K562 (cell line): ENCODE measurements around the gene HOXD1. TPM values are rescaled to one million over a fixed set of nuclear protein-coding genes. Genes with fewer than 3 reads are reported as not detected.
A peak's percentile ranks its signal among the peaks of the same experiment; 100 is the strongest.

Experiments used
- ATAC-seq: fragments of 200-7000 bp; cut with Tn5 transposase; 3 replicates; pipeline ENCODE4 v1.9.1; 2020; ENCODE audit warnings: moderate library complexity
- BruUV-seq: library from RNA; stranded (reverse); fragments of 400-500 nt; replicated peaks from 2 replicates; lab custom pipeline; 2021; lab: Mats Ljungman, UMichigan
- CTCF ChIA-PET: fragments of 300-600 bp; formaldehyde crosslinking; extraction: SDS; loops from one replicate; lab custom pipeline; 2021; ENCODE audit warnings: low intra/inter-chr PET ratio; lab: Yijun Ruan, JAX
- POLR2A ChIA-PET: fragments of 300-600, 350-650 bp; sonication (Branson Sonifier 250); formaldehyde crosslinking; extraction: SDS; loops from one replicate; lab custom pipeline; 2021; ENCODE audit warnings: antibody characterized with exemption, inconsistent platforms; lab: Yijun Ruan, JAX
- DNase-seq, 4 experiments: peaks; one replicate each; pipeline versions ENCODE4 v3.0.0 to v3.0.0-alpha.2; 2011 to 2018; ENCODE audit warnings: low spot score in 3 of 4, mixed read lengths in 3 of 4; ENCODE audit errors: extremely low read depth in 1 of 4
- FAIRE-seq: peaks from 2 replicates; lab custom pipeline; 2011; peaks lifted over from hg19 to GRCh38; lab: Jason Lieb, UNC
- H2AFZ ChIP-seq: 2 replicates; pipeline ENCODE4 v1.6.0; 2011; ENCODE audit warnings: low read depth, low read length, control low read depth, inconsistent platforms
- H3K27ac ChIP-seq: fragments of 200-600 bp; 3 replicates; pipeline ENCODE4 v1.8.0; 2011; ENCODE audit warnings: low read depth, mild to moderate bottlenecking, control low read depth, inconsistent platforms, low read length, moderate library complexity, mixed read lengths; ENCODE audit errors: extremely low read depth
- H3K27me3 ChIP-seq, 2 experiments: fragments of 300-600 bp in 1 of 2; 2 replicates in 1 of 2; 3 replicates in 1 of 2; pipeline versions ENCODE4 v1.6.0 to v1.8.0; 2011; ENCODE audit warnings: inconsistent platforms in 2 of 2, low read length in 2 of 2, mild to moderate bottlenecking in 1 of 2, mixed read lengths in 1 of 2, moderate library complexity in 1 of 2; ENCODE audit not compliant: control insufficient read depth in 2 of 2, insufficient read depth in 2 of 2
- H3K36me3 ChIP-seq: fragments of 300-600 bp; 3 replicates; pipeline ENCODE4 v1.8.0; 2011; ENCODE audit warnings: mild to moderate bottlenecking, low read length, inconsistent platforms; ENCODE audit not compliant: control insufficient read depth, insufficient read depth
- H3K4me1 ChIP-seq, 2 experiments: fragments of 200-600 bp in 1 of 2; replicated peaks in 1 of 2; 2 replicates in 1 of 2; 3 replicates in 1 of 2; pipeline versions ENCODE4 v1.5.1 to v1.8.0; 2011; ENCODE audit warnings: inconsistent platforms in 2 of 2, low read length in 2 of 2, mild to moderate bottlenecking in 1 of 2, mixed read lengths in 1 of 2, moderate library complexity in 1 of 2; ENCODE audit not compliant: control insufficient read depth in 2 of 2, insufficient read depth in 2 of 2
- H3K4me2 ChIP-seq: 2 replicates; pipeline ENCODE4 v1.6.1; 2011; ENCODE audit warnings: low read length, control low read depth, inconsistent platforms, mixed read lengths; ENCODE audit not compliant: insufficient read depth
- H3K4me3 ChIP-seq: fragments of 200-600 bp; sonication (generic), shearing (Covaris generic); 2 replicates; pipeline ENCODE4 v1.5.1; 2016; ENCODE audit warnings: control low read depth, inconsistent platforms
- H3K79me2 ChIP-seq: fragments of 200-600 bp; 3 replicates; pipeline ENCODE4 v1.8.0; 2011; ENCODE audit warnings: low read length, inconsistent platforms; ENCODE audit not compliant: control insufficient read depth, insufficient read depth
- H3K9ac ChIP-seq, 2 experiments: 2 replicates each; pipeline versions ENCODE4 v1.6.0 to v1.6.1; 2011; ENCODE audit warnings: low read depth in 2 of 2, low read length in 2 of 2, control low read depth in 1 of 2, inconsistent platforms in 1 of 2, mild to moderate bottlenecking in 1 of 2, mixed read lengths in 1 of 2; ENCODE audit not compliant: insufficient read depth in 1 of 2
- H3K9me1 ChIP-seq: one replicate; pipeline ENCODE4 v1.6.0; 2011; ENCODE audit warnings: inconsistent platforms, mild to moderate bottlenecking, low read length, moderate library complexity; ENCODE audit not compliant: control insufficient read depth, insufficient read depth
- H3K9me3 ChIP-seq: replicated peaks from 2 replicates; pipeline ENCODE4 v1.5.1; 2011; ENCODE audit warnings: low read depth, low read length, inconsistent platforms; ENCODE audit not compliant: control insufficient read depth, insufficient read depth
- H4K20me1 ChIP-seq: replicated peaks from 2 replicates; pipeline ENCODE4 v1.6.1; 2011; ENCODE audit warnings: low read length, inconsistent platforms, mixed read lengths; ENCODE audit not compliant: control insufficient read depth, insufficient read depth
- KDM2B ChIP-seq: fragments of 250-450 bp; sonication (Bioruptor Pico); IDR thresholded peaks from 2 replicates; pipeline ENCODE4 v1.8.0; 2021; ENCODE audit warnings: mild to moderate bottlenecking, moderate library complexity
- SREBF1 ChIP-seq: fragments of 150-350 bp; IDR thresholded peaks from 2 replicates; pipeline ENCODE4 v1.6.1; 2014; ENCODE audit warnings: antibody characterized with exemption, low read depth, low read length, borderline replicate concordance
- TFE3 ChIP-seq: fragments of 450-650 bp; formaldehyde crosslinking; IDR thresholded peaks from 2 replicates; pipeline ENCODE4 v1.4.0; 2020; ENCODE audit warnings: mild to moderate bottlenecking, mixed read lengths
- WGBS: fragments of 100-300 bp; shearing (Covaris generic); methylation state at CpG from one replicate; pipeline ENCODE4 v1.1.6; 2016; ENCODE audit warnings: low coverage, mixed read lengths; ENCODE audit not compliant: insufficient coverage; ENCODE audit errors: missing lambda C conversion rate; 5-methylcytosine and 5-hydroxymethylcytosine counted together
- in situ Hi-C: fragments of 300-500 bp; cut with MboI; formaldehyde crosslinking; loops from 4 replicates; pipeline ENCODE4 v1.15.0; 2018; ENCODE audit warnings: inconsistent platforms, mixed read lengths
- intact Hi-C: fragments of 100-400 bp; cut with micrococcal nuclease; formaldehyde crosslinking; loops from 2 replicates; pipeline ENCODE4 v1.14.2; 2022
- polyA plus RNA-seq, 8 experiments: library from polyadenylated mRNA; depleted of rRNA in 4 of 8; stranded (reverse) in 5 of 8; unstranded in 3 of 8; fragments of >200 nt; fragmentation: Nextera tagmentation in 2 of 8; fragmentation: Illumina TruSeq in 1 of 8; extraction: Ambion mirVana in 2 of 8; extraction: Trizol in 1 of 8; gene quantifications; 2 replicates each; pipeline versions ENCODE4 v1.2.1 to v1.2.3, GENCODE V29; 2011 to 2014; ENCODE audit warnings: inconsistent platforms in 1 of 8, missing spikeins in 1 of 8
- total RNA-seq, 7 experiments: library from RNA; depleted of rRNA in 6 of 7; stranded (reverse); fragments of >200 nt in 6 of 7; fragmentation: Illumina TruSeq in 2 of 7; extraction: Trizol in 2 of 7; gene quantifications; 2 replicates each; pipeline versions ENCODE4 v1.2.1 to v1.2.3, GENCODE V29; 2011 to 2021; ENCODE audit warnings: low replicate concordance in 1 of 7

Gene HOXD1
- total and polyA plus RNA-seq, 9 of the 15 experiments (the other 6 are each of a cell fraction or from before 2014, with no cell fraction given) = not detected

DNA sequence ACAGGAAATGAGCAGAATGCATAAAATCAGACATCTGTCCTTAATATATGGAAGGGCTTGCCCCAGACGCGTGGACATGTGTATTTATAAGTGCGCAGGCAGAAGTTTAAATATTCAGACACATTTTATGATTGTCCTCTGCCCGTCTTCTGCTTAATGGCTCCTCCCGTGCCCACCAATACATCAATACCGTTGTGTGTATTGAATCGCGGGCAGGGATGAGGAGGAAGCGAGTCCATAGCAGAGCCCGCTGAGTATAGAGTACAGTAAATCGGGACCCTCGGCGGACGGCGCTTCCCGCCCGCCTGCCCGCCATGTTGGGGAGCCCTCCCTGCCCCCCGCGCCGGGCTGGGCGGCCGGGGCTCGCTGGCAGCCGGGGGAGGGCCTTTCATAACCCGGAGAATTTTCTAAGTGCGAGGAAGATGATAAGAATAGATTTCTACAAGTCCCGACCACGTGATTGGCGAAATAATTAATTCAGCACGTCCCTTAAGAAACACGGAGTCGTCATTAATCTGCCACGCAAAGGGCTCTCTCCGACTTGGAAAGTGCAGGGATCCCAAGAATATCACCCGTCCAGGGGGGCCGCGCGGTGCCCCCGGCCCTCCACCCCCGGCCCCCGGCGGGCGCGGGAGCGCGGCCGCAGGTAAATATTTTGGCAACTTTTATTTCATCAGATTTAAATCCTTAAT, 31.5 kb upstream of the HOXD1 start, which contains the start of gene HOXD3:
HOXD3 (plus strand) TSS at position 501 of the 692 bp plus-strand sequence. CDS start 11,808 bp downstream, outside the sequence.
- H3K9me1 ChIP-seq = no peaks in the 10 kb centered on the region
- H3K4me2 ChIP-seq = no peak within 1 kb of the TSS
- ChIA-PET POLR2A (no interaction called here), CTCF (no interaction called here)
- H3K4me3 ChIP-seq = no peak within 1 kb of the TSS
- in situ Hi-C loops = no loop called here
- WGBS = 18% methylated on average over 40 of the region's 48 CpGs
- no peaks in the 10 kb centered on the region for H3K9me3 ChIP-seq
- no peaks in the 10 kb centered on the region for H3K36me3 ChIP-seq
- H3K9ac ChIP-seq = no peak within 1 kb of the TSS
- intact Hi-C loops = no loop called here
- DNase-seq = no peak
- BruUV-seq = no TSS peak
- FAIRE-seq = no peak
- H3K4me1 ChIP-seq = peaks cover 0 to 22% of the 10 kb centered on the region in 2 experiments; a peak in 2 of 5 replicates
- H2AFZ ChIP-seq = no peak within 1 kb of the TSS
- peaks cover 66 to 72% of the 10 kb centered on the region in 2 experiments for H3K27me3 ChIP-seq
- no peaks in the 10 kb centered on the region for H3K79me2 ChIP-seq
- TF ChIP-seq TFE3 (CRISPR knock-in tag) (peak; percentile 16; the same call in 1 of the 2 replicates), SREBF1 (no peak), KDM2B (CRISPR knock-in tag) (no peak)
- H3K27ac ChIP-seq = no peak within 1 kb of the TSS
- no peak for ATAC-seq
- peaks cover 5% of the 10 kb centered on the region for H4K20me1 ChIP-seq
